Left ventricle myocardium inferior (tissue), 1 donor: ENCODE results near the gene SPG7. TPM values are rescaled to one million over a fixed set of nuclear protein-coding genes. Genes with fewer than 3 reads are reported as not detected.

Experiments
- DNase-seq: peaks from one replicate; pipeline ENCODE4 v3.0.0-alpha.2; 2020
- H3K27ac ChIP-seq: fragments of 200-600 bp; replicated peaks from 2 replicates; pipeline ENCODE4 v1.8.0; 2021
- H3K27me3 ChIP-seq: fragments of 200-600 bp; 2 replicates; pipeline ENCODE4 v1.8.0; 2021; ENCODE audit warnings: low read depth
- H3K36me3 ChIP-seq: fragments of 200-600 bp; 2 replicates; pipeline ENCODE4 v1.8.0; 2021
- H3K4me1 ChIP-seq: fragments of 200-600 bp; 2 replicates; pipeline ENCODE4 v1.8.0; 2021
- H3K4me3 ChIP-seq: fragments of 200-600 bp; 2 replicates; pipeline ENCODE4 v1.8.0; 2021; ENCODE audit warnings: mild to moderate bottlenecking, moderate library complexity
- H3K9me3 ChIP-seq: fragments of 200-600 bp; replicated peaks from 2 replicates; pipeline ENCODE4 v1.8.0; 2021
- CTCF ChIP-seq: fragments of 200-600 bp; IDR thresholded peaks from 2 replicates; pipeline ENCODE4 v1.8.0; 2021; ENCODE audit warnings: antibody characterized with exemption, mild to moderate bottlenecking, borderline replicate concordance
- intact Hi-C: fragments of 100-400 bp; cut with micrococcal nuclease; formaldehyde crosslinking; loops from one replicate; pipeline ENCODE4 v1.11.0; 2022
- total RNA-seq: library from RNA; stranded (reverse); fragmentation: NEBNext Ultra II Directional; extraction: Animal tissue kit (Norgen Biotek cat#: 25700); gene quantifications from one replicate; pipeline ENCODE4 v1.2.1, GENCODE V29; 2021
- donor health status: DM: no; HTN: yes; CAD: no; lungs with severe emphysema.

Gene SPG7
- total RNA-seq, 1 donor from 2014 or later, result 104 TPM

- peak; percentile 16 for TF ChIP-seq CTCF
- Histone ChIP-seq H3K9me3 (no peaks in the 10 kb centered on the region), H3K27me3 (no peaks in the 10 kb centered on the region), H3K4me3 (no peak overlapping the region), H3K4me1 (peaks cover 50% of the 10 kb centered on the region), H3K27ac (peak overlapping the region; percentile 13), H3K36me3 (peaks cover 57% of the 10 kb centered on the region)
- no peak for DNase-seq
- intact Hi-C loops, result no loop called here
These were observed 49.7 kb downstream of the SPG7 start for GRCh38 chr16:89557690-89558490.

GRCh38 chr16:89560378-89561141 is 52.4 kb downstream of the SPG7 start, which contains the start of gene RPL13:
Gene RPL13 (plus strand): TSS chr16:89560682. CDS start chr16:89560960, 278 bp downstream.
- H3K27ac ChIP-seq, result peak within 1 kb of the TSS; percentile 99
- TF ChIP-seq CTCF, result no peak
- peaks cover 76% of the 10 kb centered on the region for H3K4me1 ChIP-seq

GRCh38 chr16:89561142-89561883 is 53.1 kb downstream of the SPG7 start:
- Histone ChIP-seq H3K27ac (peak overlapping the region; percentile 99), H3K27me3 (no peaks in the 10 kb centered on the region), H3K4me3 (peak overlapping the region; percentile 97), H3K36me3 (peaks cover 44% of the 10 kb centered on the region), H3K9me3 (no peaks in the 10 kb centered on the region), H3K4me1 (peaks cover 83% of the 10 kb centered on the region)
- DNase-seq, result no peak
- intact Hi-C loops, result no loop called here
- no peak for TF ChIP-seq CTCF

More at GRCh38 chr16:89560378-89561141, 52.4 kb downstream of the SPG7 start, which contains the start of gene RPL13:
- no peaks in the 10 kb centered on the region for H3K27me3 ChIP-seq
- peaks cover 52% of the 10 kb centered on the region for H3K36me3 ChIP-seq
- peak within 1 kb of the TSS; percentile 97 for H3K4me3 ChIP-seq
- no peaks in the 10 kb centered on the region for H3K9me3 ChIP-seq
- peak; percentile 94 for DNase-seq
- intact Hi-C loops, result no loop called here

- H3K4me3 ChIP-seq, result peak overlapping the region; percentile 97
- H3K36me3 ChIP-seq, result peaks cover 37% of the 10 kb centered on the region
- H3K27me3 ChIP-seq, result no peaks in the 10 kb centered on the region
- no peaks in the 10 kb centered on the region for H3K9me3 ChIP-seq
- peak overlapping the region; percentile 99 for H3K27ac ChIP-seq
- no peak for DNase-seq
- no peak for TF ChIP-seq CTCF
- intact Hi-C loops, result no loop called here
- H3K4me1 ChIP-seq, result peaks cover 84% of the 10 kb centered on the region
These were observed 53.8 kb downstream of the SPG7 start for GRCh38 chr16:89561884-89562599.
